A673 (cell line): ENCODE data around the gene CYP2C9. TPM values are rescaled to one million over a fixed set of nuclear protein-coding genes. Genes with fewer than 3 reads are reported as not detected.
"Not testable (repeated sequence)": the region's sequence is repeated elsewhere in the genome, so short reads cannot be mapped to it uniquely, and the experiment has no call there.

ENCODE experiments used
- BruUV-seq: library from RNA; stranded (reverse); fragments of 400-500 nt; replicated peaks from 2 replicates; lab custom pipeline; 2021; lab: Mats Ljungman, UMichigan
- CTCF ChIA-PET: fragments of 300-600 bp; sonication (Branson Sonifier 250); formaldehyde crosslinking; loops from one replicate; lab custom pipeline; 2022; ENCODE audit warnings: antibody characterized with exemption; lab: Charles Lee
- POLR2A ChIA-PET: fragments of 300-600 bp; sonication (Branson Sonifier 250); formaldehyde crosslinking; loops from one replicate; lab custom pipeline; 2022; ENCODE audit warnings: antibody characterized with exemption; ENCODE audit not compliant: low non-redundant PET; lab: Charles Lee
- DNase-seq: peaks from one replicate; pipeline ENCODE4 v3.0.0-alpha.2; 2015; ENCODE audit warnings: low spot score
- H3K27ac ChIP-seq: fragments of 200-600 bp; sonication (generic); 2 replicates; pipeline ENCODE4 v1.5.1; 2016; ENCODE audit warnings: mixed run types, low read depth, mild to moderate bottlenecking, mixed read lengths, antibody characterized with exemption, low read length; ENCODE audit not compliant: poor library complexity, severe bottlenecking
- H3K27me3 ChIP-seq: fragments of 200-600 bp; sonication (generic); replicated peaks from 2 replicates; pipeline ENCODE4 v1.6.1; 2017; ENCODE audit warnings: mixed run types, low read depth, mild to moderate bottlenecking, mixed read lengths, antibody characterized with exemption, low read length; ENCODE audit not compliant: insufficient read depth, poor library complexity
- H3K36me3 ChIP-seq: fragments of 200-600 bp; sonication (generic); 2 replicates; pipeline ENCODE4 v1.6.1; 2016; ENCODE audit warnings: mixed run types, mild to moderate bottlenecking, mixed read lengths, antibody characterized with exemption, low read length; ENCODE audit not compliant: insufficient read depth, poor library complexity, severe bottlenecking
- H3K4me1 ChIP-seq: fragments of 200-600 bp; sonication (generic); 2 replicates; pipeline ENCODE4 v1.6.1; 2017; ENCODE audit warnings: mixed run types, mild to moderate bottlenecking, mixed read lengths, antibody characterized with exemption, low read length; ENCODE audit not compliant: insufficient read depth, poor library complexity, severe bottlenecking
- H3K4me3 ChIP-seq: fragments of 200-600 bp; sonication (generic); 2 replicates; pipeline ENCODE4 v1.5.1; 2016; ENCODE audit warnings: low read depth, mixed run types, mild to moderate bottlenecking, mixed read lengths, low read length; ENCODE audit not compliant: poor library complexity, severe bottlenecking
- H3K9me3 ChIP-seq: fragments of 200-600 bp; sonication (generic); 2 replicates; pipeline ENCODE4 v1.6.1; 2016; ENCODE audit warnings: mixed run types, low read depth, mild to moderate bottlenecking, mixed read lengths, antibody characterized with exemption, low read length; ENCODE audit not compliant: poor library complexity, severe bottlenecking
- EZH2 ChIP-seq: fragments of 200-600 bp; sonication (generic); IDR thresholded peaks from 2 replicates; pipeline ENCODE4 v1.6.1; 2017; ENCODE audit warnings: borderline replicate concordance, low read depth, mild to moderate bottlenecking, mixed read lengths, antibody characterized with exemption, low read length; ENCODE audit not compliant: poor library complexity, severe bottlenecking
- intact Hi-C: fragments of 100-400 bp; cut with micrococcal nuclease; formaldehyde crosslinking; loops from one replicate; pipeline ENCODE4 v1.10.0; 2022; ENCODE audit not compliant: unreplicated experiment
- total RNA-seq: library from RNA; stranded (reverse); gene quantifications from 2 replicates; pipeline ENCODE4 v1.2.3, GENCODE V29; 2021
- TF ChIP-seq, protein P1 (sequence below): fragments of 300-800, 200-600 bp; sonication (generic); conservative IDR thresholded peaks from 2 replicates; pipeline ENCODE4 v1.5.1; 2017; ENCODE audit warnings: low read depth, mild to moderate bottlenecking, antibody characterized with exemption, low read length, moderate library complexity, mixed read lengths

Gene CYP2C9
- total RNA-seq, 1 experiment from 2014 or later = not detected

DNA sequence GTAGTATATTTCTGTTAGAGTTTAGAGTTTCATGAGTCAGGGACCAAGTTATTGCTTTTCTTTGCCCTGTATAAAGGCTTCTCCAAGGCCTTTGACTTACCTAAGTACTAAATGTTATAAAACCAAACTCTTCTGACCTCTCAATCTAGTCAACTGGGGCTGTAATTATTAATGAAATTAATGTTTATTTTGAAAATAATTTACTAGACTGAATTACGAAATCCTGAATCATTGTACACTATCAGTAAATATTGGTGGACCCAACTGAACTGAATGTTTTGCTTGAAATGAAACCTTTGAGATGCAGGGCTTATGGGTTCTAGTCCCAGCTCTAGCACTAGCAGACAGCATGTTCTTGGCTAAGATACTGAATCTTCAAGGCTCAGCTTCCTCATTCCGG lies 1.7 kb upstream of the CYP2C9 start:
- Histone ChIP-seq H3K4me3 (no peak overlapping the region), H3K9me3 (no peaks in the 10 kb centered on the region), H3K27ac (no peak overlapping the region), H3K27me3 (no peaks in the 10 kb centered on the region), H3K36me3 (no peaks in the 10 kb centered on the region), H3K4me1 (no peaks in the 10 kb centered on the region)
- TF ChIP-seq EZH2 = no peak
- TF ChIP-seq, protein P1, sequence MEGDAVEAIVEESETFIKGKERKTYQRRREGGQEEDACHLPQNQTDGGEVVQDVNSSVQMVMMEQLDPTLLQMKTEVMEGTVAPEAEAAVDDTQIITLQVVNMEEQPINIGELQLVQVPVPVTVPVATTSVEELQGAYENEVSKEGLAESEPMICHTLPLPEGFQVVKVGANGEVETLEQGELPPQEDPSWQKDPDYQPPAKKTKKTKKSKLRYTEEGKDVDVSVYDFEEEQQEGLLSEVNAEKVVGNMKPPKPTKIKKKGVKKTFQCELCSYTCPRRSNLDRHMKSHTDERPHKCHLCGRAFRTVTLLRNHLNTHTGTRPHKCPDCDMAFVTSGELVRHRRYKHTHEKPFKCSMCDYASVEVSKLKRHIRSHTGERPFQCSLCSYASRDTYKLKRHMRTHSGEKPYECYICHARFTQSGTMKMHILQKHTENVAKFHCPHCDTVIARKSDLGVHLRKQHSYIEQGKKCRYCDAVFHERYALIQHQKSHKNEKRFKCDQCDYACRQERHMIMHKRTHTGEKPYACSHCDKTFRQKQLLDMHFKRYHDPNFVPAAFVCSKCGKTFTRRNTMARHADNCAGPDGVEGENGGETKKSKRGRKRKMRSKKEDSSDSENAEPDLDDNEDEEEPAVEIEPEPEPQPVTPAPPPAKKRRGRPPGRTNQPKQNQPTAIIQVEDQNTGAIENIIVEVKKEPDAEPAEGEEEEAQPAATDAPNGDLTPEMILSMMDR = no peak
- CTCF ChIA-PET = no interaction called here
- POLR2A ChIA-PET = no interaction called here
- intact Hi-C loops = no loop called here
- BruUV-seq = no TSS peak
- no peak for DNase-seq

DNA sequence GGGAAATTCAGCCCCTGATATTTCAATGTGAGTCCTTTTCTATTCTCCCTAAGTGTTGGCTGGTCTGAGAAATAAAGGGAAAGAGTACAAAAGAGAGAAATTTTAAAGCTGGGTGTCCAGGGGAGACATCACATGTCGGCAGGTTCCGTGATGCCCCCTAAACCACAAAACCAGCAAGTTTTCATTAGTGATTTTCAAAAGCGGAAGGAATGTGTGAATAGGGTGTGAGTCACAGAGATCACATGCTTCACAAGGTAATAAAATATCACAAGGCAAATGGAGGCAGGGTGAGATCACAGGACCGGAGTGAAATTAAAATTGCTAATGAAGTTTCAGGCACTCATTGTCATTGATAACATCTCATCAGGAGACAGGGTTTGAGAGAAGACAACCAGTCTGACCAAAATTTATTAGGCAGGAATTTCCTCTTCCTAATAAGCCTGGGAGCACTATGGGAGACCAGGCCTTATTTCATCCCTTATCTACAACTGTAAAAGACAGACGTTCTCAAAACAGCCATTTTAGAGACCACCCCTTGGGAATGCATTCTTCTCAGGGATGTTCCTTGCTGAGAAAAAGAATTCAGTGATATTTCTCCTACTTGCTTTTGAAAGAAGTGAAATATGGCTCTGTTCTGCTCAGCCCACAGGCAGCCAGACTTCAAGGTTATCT lies 5.1 kb downstream of the CYP2C9 start:
- H3K4me1 ChIP-seq, CTCF ChIA-PET, H3K36me3 ChIP-seq, POLR2A ChIA-PET, BruUV-seq, H3K27ac ChIP-seq, H3K27me3 ChIP-seq, H3K9me3 ChIP-seq, intact Hi-C loops, H3K4me3 ChIP-seq, DNase-seq: not testable (repeated sequence)

DNA sequence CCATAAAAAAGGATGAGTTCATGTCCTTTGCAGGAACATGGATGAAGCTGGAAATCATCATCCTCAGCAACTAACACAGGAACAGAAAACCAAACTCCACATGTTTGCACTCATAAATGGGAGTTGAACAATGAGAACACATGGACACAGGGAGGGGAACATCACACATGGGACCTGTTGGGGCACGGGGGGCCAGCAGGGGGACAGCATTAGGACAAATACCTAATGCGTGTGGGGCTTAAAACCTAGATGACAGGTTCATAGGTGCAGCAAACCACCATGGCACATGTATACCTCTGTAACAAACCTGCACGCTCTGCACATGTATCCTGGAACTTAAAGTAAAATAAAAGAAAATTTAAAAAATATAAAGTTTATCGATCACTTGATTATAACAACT lies 7.7 kb downstream of the CYP2C9 start:
- H3K9me3 ChIP-seq, CTCF ChIA-PET, POLR2A ChIA-PET, BruUV-seq, DNase-seq, H3K27me3 ChIP-seq, H3K36me3 ChIP-seq, H3K27ac ChIP-seq, intact Hi-C loops, H3K4me3 ChIP-seq, H3K4me1 ChIP-seq: not testable (repeated sequence)

DNA sequence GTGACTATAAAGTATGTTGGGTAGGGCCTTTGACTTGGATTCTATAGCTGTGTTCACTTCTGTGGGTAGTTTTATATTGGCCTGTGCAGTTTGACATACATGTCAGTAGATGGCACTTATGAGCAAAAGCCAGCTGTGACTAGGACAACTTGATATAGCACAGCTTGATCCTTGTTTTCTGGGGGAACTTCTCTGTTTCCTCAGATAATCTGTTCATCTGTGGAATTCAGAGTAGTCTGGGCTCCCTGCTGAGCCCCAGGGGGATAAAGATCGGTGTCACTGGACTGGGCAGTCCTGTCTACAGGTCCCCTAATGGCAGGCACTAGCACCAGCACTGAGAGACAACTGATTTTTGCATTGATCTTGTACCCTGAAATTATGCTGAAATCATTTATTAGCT lies 25.4 kb downstream of the CYP2C9 start:
- Histone ChIP-seq H3K9me3 (peaks cover 7% of the 10 kb centered on the region), H3K36me3 (no peaks in the 10 kb centered on the region), H3K27ac (no peak overlapping the region), H3K4me3 (no peak overlapping the region), H3K4me1 (no peaks in the 10 kb centered on the region), H3K27me3 (no peaks in the 10 kb centered on the region)
- BruUV-seq = no TSS peak
- intact Hi-C loops = loop anchor here (2.0 kb wide), 1 partner anchor 279 kb away; no protein-coding TSS in a partner anchor
- POLR2A ChIA-PET = no interaction called here
- TF ChIP-seq, protein P1 = peak; percentile 60
- TF ChIP-seq EZH2 = no peak
- CTCF ChIA-PET = interaction anchor here (0.6 kb wide), 1 partner anchor 57 kb away, joined by 3 read pairs; no protein-coding TSS in a partner anchor
- DNase-seq = peak; percentile 50
